ENCODE measurements around the gene NDEL1. TPM values are rescaled to one million over a fixed set of nuclear protein-coding genes. Genes with fewer than 3 reads are reported as not detected.
A peak's percentile ranks its signal among the peaks of the same experiment; 100 is the strongest.

NDEL1 gene
- total and polyA plus RNA-seq, 9 of the 15 experiments (the other 6 are each of a cell fraction or from before 2014, with no cell fraction given) = 0.86 to 30.5 (median 22.7) TPM

GRCh38 chr17:8435245-8436168 lies at the start of gene NDEL1 (continued):
- no peak for TF ChIP-seq FIP1L1 (IDR thresholded peaks at IDR 0.05; ENCODE audit: low read depth, low read length, poor library complexity, severe bottlenecking)
- TF ChIP-seq TFAP4 (CRISPR knock-in tag; IDR thresholded peaks at IDR 0.05; ENCODE audit: borderline replicate concordance) = peak; percentile 45; the same call in 1 of the 2 replicates
- TF ChIP-seq PHF8 (IDR thresholded peaks at IDR 0.05; ENCODE audit: borderline replicate concordance, low read length) = peak; percentile 88; the same call in 1 of the 2 replicates
- no peak for TF ChIP-seq CTCF (IDR thresholded peaks at IDR 0.05 in 2 of 3, conservative IDR thresholded peaks at IDR 0.05 in 1 of 3; ENCODE audit: insufficient read depth in 2 of 3, low read depth in 1 of 3, low read length in 3 of 3)
- TF ChIP-seq ZFX (CRISPR knock-in tag; IDR thresholded peaks at IDR 0.05) = peak; percentile 95
- peak; percentile 67 for TF ChIP-seq HNRNPLL (IDR thresholded peaks at IDR 0.05; ENCODE audit: low read depth, low read length, poor library complexity, severe bottlenecking)
- peak; percentile 29; the same call in 1 of the 2 replicates for TF ChIP-seq RB1 (IDR thresholded peaks at IDR 0.05; ENCODE audit: low read depth)
- no peak for TF ChIP-seq NFXL1 (CRISPR knock-in tag; IDR thresholded peaks at IDR 0.05)
- no peak for TF ChIP-seq ZNF740 (CRISPR knock-in tag; IDR thresholded peaks at IDR 0.05)
- TF ChIP-seq ZNF740 (tag; IDR thresholded peaks at IDR 0.05) = no peak
- no peak for TF ChIP-seq C11orf30 (IDR thresholded peaks at IDR 0.05; ENCODE audit: low read depth)
- TF ChIP-seq TAF1 (IDR thresholded peaks at IDR 0.05; ENCODE audit: control insufficient read depth, extremely low read depth, insufficient read depth, low read length, severe bottlenecking) = peak; percentile 87
- TF ChIP-seq SAP30 (IDR thresholded peaks at IDR 0.05; ENCODE audit: borderline replicate concordance, insufficient read depth, low read depth, low read length, poor library complexity, severe bottlenecking) = no peak
- no peak for TF ChIP-seq FOXJ2 (tag; IDR thresholded peaks at IDR 0.05)
- peak; percentile 22 to 25; a peak in 1 of 4 replicates for TF ChIP-seq FOXK2 (conservative IDR thresholded peaks at IDR 0.05 in 1 of 2, IDR thresholded peaks at IDR 0.05 in 1 of 2; ENCODE audit: low read depth in 2 of 2)
- no peak for TF ChIP-seq SMC3 (conservative IDR thresholded peaks at IDR 0.05; ENCODE audit: insufficient read depth, low read depth, low read length)
- TF ChIP-seq PKNOX1 (IDR thresholded peaks at IDR 0.05) = peak; percentile 40; the same call in 1 of the 2 replicates
- peak; percentile 95 to 96 for TF ChIP-seq NRF1 (conservative IDR thresholded peaks at IDR 0.05 in 1 of 2, IDR thresholded peaks at IDR 0.05 in 1 of 2)
- peak; percentile 87 for TF ChIP-seq ZBTB2 (IDR thresholded peaks at IDR 0.05)

Data from K562 (cell line).